Testis (tissue), 3 donors: ENCODE results near the gene VPS13C. TPM values are rescaled to one million over a fixed set of nuclear protein-coding genes. Genes with fewer than 3 reads are reported as not detected.

Source experiments
- DNase-seq: peaks from one replicate; pipeline ENCODE4 v3.0.0-alpha.2; 2019
- H3K27ac ChIP-seq, 2 donors: fragments of 200-600 bp; sonication (generic); one replicate each; pipeline ENCODE4 v1.5.1; 2019
- H3K27me3 ChIP-seq: fragments of 200-600 bp; sonication (generic); one replicate; pipeline ENCODE4 v1.5.1; 2019
- H3K36me3 ChIP-seq: fragments of 200-600 bp; sonication (generic); one replicate; pipeline ENCODE4 v1.5.1; 2017; ENCODE audit warnings: low read depth; ENCODE audit errors: missing control alignments
- H3K4me1 ChIP-seq: fragments of 200-600 bp; sonication (generic); one replicate; pipeline ENCODE4 v1.5.1; 2019
- H3K4me3 ChIP-seq, 2 donors: fragments of 200-600 bp; sonication (generic); one replicate each; pipeline ENCODE4 v1.5.1; 2017 to 2019
- H3K9me3 ChIP-seq: fragments of 200-600 bp; sonication (generic); one replicate; pipeline ENCODE4 v1.5.1; 2017
- CTCF ChIP-seq, 3 experiments: fragments of 450-650 bp in 2 of 3; fragments of 200-600 bp in 1 of 3; sonication (generic) in 1 of 3; IDR thresholded peaks; one replicate each; pipeline ENCODE4 v1.5.1; 2016 to 2019; ENCODE audit warnings: antibody characterized with exemption in 3 of 3, mild to moderate bottlenecking in 2 of 3, moderate library complexity in 1 of 3
- POLR2A ChIP-seq: fragments of 450-650 bp; IDR thresholded peaks from one replicate; pipeline ENCODE4 v1.6.1; 2017; ENCODE audit warnings: antibody characterized with exemption, mild to moderate bottlenecking, moderate library complexity
- WGBS, 2 donors: methylation state at CpG; one replicate each; pipeline ENCODE4 v1.1.5; 2018; 5-methylcytosine and 5-hydroxymethylcytosine counted together
- intact Hi-C: fragments of 100-400 bp; cut with DNase I; formaldehyde crosslinking; loops from one replicate; pipeline ENCODE4 v1.15.1; 2023; ENCODE audit warnings: low total_unique reads
- polyA plus RNA-seq: library from polyadenylated mRNA; stranded (reverse); fragments of 350-450 nt; fragmentation: Illumina TruSeq; extraction: RNeasy Lipid Tissue Mini Kit (QIAGEN cat#74804); gene quantifications from one replicate; pipeline ENCODE4 v1.2.3, GENCODE V29; 2014; ENCODE audit warnings: low read depth, low replicate concordance; ENCODE audit not compliant: insufficient read depth
- total RNA-seq, 2 donors: library from RNA; depleted of rRNA; stranded (reverse); fragments of >200 nt; gene quantifications; one replicate each; pipeline ENCODE4 v1.2.3, GENCODE V29; 2016

The VPS13C gene
- total and polyA plus RNA-seq, 3 donors from 2014 or later: 21.3 to 89.1 (median 86.1) TPM

GRCh38 chr15:61996056-61996635 lies 64.1 kb downstream of the VPS13C start:
- TF ChIP-seq POLR2A: no peak
- no peak for TF ChIP-seq CTCF (IDR thresholded peaks at IDR 0.05)
- no peak overlapping the region for H3K27ac ChIP-seq
- WGBS, 2 donors: 93 to 95% methylated on average over 4 of the region's 4 CpGs
- H3K36me3 ChIP-seq: no peaks in the 10 kb centered on the region
- H3K4me3 ChIP-seq: no peak overlapping the region
- intact Hi-C loops: no loop called here
- H3K4me1 ChIP-seq: no peaks in the 10 kb centered on the region
- no peaks in the 10 kb centered on the region for H3K27me3 ChIP-seq
- H3K9me3 ChIP-seq: no peaks in the 10 kb centered on the region
- DNase-seq: no peak

GRCh38 chr15:61994216-61994615 lies 66.0 kb downstream of the VPS13C start:
- 93 to 95% methylated on average over 1 of the region's 1 CpG for WGBS, 2 donors

GRCh38 chr15:61992518-61992917 lies 67.7 kb downstream of the VPS13C start:
- intact Hi-C loops: no loop called here
- H3K36me3 ChIP-seq: no peaks in the 10 kb centered on the region
- DNase-seq: no peak

More at GRCh38 chr15:61994216-61994615, 66.0 kb downstream of the VPS13C start:
- DNase-seq: no peak
- Histone ChIP-seq H3K27me3 (no peaks in the 10 kb centered on the region), H3K27ac (no peak overlapping the region), H3K36me3 (no peaks in the 10 kb centered on the region), H3K4me3 (no peak overlapping the region), H3K9me3 (no peaks in the 10 kb centered on the region), H3K4me1 (no peaks in the 10 kb centered on the region)
- no peak for TF ChIP-seq CTCF (IDR thresholded peaks at IDR 0.05)
- TF ChIP-seq POLR2A: no peak
- intact Hi-C loops: no loop called here

GRCh38 chr15:61989667-61990066 lies 70.6 kb downstream of the VPS13C start:
- WGBS, 2 donors: 86 to 93% methylated on average over 5 of the region's 5 CpGs
- Histone ChIP-seq H3K27me3 (no peaks in the 10 kb centered on the region), H3K4me1 (no peaks in the 10 kb centered on the region), H3K27ac (no peak overlapping the region), H3K4me3 (no peak overlapping the region), H3K9me3 (no peaks in the 10 kb centered on the region), H3K36me3 (no peaks in the 10 kb centered on the region)
- no peak for DNase-seq
- intact Hi-C loops: no loop called here
- TF ChIP-seq POLR2A (no peak), CTCF (IDR thresholded peaks at IDR 0.05) (no peak)

More at GRCh38 chr15:61992518-61992917, 67.7 kb downstream of the VPS13C start:
- TF ChIP-seq POLR2A (no peak), CTCF (IDR thresholded peaks at IDR 0.05) (no peak)
- Histone ChIP-seq H3K4me1 (no peaks in the 10 kb centered on the region), H3K9me3 (no peaks in the 10 kb centered on the region), H3K27ac (no peak overlapping the region), H3K27me3 (no peaks in the 10 kb centered on the region), H3K4me3 (no peak overlapping the region)

GRCh38 chr15:61987824-61988223 lies 72.4 kb downstream of the VPS13C start:
- WGBS, 2 donors: 94 to 98% methylated on average over 2 of the region's 2 CpGs
- H3K4me1 ChIP-seq: no peaks in the 10 kb centered on the region
- no peak overlapping the region for H3K27ac ChIP-seq
- TF ChIP-seq POLR2A (no peak), CTCF (IDR thresholded peaks at IDR 0.05) (no peak)
- no peak overlapping the region for H3K4me3 ChIP-seq
- no peaks in the 10 kb centered on the region for H3K36me3 ChIP-seq
- intact Hi-C loops: no loop called here
- DNase-seq: no peak
- no peaks in the 10 kb centered on the region for H3K9me3 ChIP-seq
- H3K27me3 ChIP-seq: no peaks in the 10 kb centered on the region
